A549 (cell line): Measurements from ENCODE around the gene RAI14. TPM values are rescaled to one million over a fixed set of nuclear protein-coding genes. Genes with fewer than 3 reads are reported as not detected.

Experiments
- ATAC-seq, 2 experiments: fragments of 200-7000 bp in 1 of 2; fragments of >200 bp in 1 of 2; cut with Nextera tagmentation in 1 of 2; cut with Tn5 transposase in 1 of 2; 3 replicates each; pipeline versions ENCODE4 v1.8.0 to v1.9.1; 2018 to 2020; ENCODE audit warnings: mild to moderate bottlenecking in 1 of 2, moderate library complexity in 1 of 2
- CTCF ChIA-PET: fragments of 300-600 bp; sonication (Branson Sonifier 250); formaldehyde crosslinking; extraction: SDS; loops from one replicate; lab custom pipeline; 2021; ENCODE audit warnings: antibody characterized with exemption, inconsistent platforms; lab: Yijun Ruan, JAX
- POLR2A ChIA-PET: fragments of 350-600 bp; formaldehyde crosslinking; extraction: SDS; loops from one replicate; lab custom pipeline; 2021; ENCODE audit warnings: antibody characterized with exemption, inconsistent platforms; lab: Yijun Ruan, JAX
- DNase-seq, 2 experiments: peaks; one replicate each; pipeline versions ENCODE4 v3.0.0 to v3.0.0-alpha.2; 2011 to 2016; ENCODE audit warnings: low read depth in 1 of 2, low spot score in 1 of 2
- FAIRE-seq: peaks from 2 replicates; lab custom pipeline; 2011; peaks lifted over from hg19 to GRCh38; lab: Jason Lieb, UNC
- H3K27ac ChIP-seq, 2 experiments: fragments of >200 bp; sonication (Bioruptor Twin); formaldehyde crosslinking; 3 replicates each; pipeline ENCODE4 v1.5.1; 2016 to 2017
- H3K4me1 ChIP-seq: fragments of >200 bp; sonication (Bioruptor Twin); formaldehyde crosslinking; 3 replicates; pipeline ENCODE4 v1.6.1; 2016
- H3K4me2 ChIP-seq: fragments of >200 bp; sonication (Bioruptor Twin); formaldehyde crosslinking; 3 replicates; pipeline ENCODE4 v1.6.1; 2016
- H3K4me3 ChIP-seq: fragments of >200 bp; sonication (Bioruptor Twin); formaldehyde crosslinking; 3 replicates; pipeline ENCODE4 v1.5.1; 2016
- H3K9me3 ChIP-seq: fragments of >200 bp; sonication (Bioruptor Twin); formaldehyde crosslinking; 3 replicates; pipeline ENCODE4 v1.6.1; 2016
- BCL3 ChIP-seq: fragments of >200 bp; sonication (Bioruptor Twin); formaldehyde crosslinking; IDR thresholded peaks from 3 replicates; pipeline ENCODE4 v1.6.1; 2016
- BHLHE40 ChIP-seq: IDR thresholded peaks from 2 replicates; pipeline ENCODE4 v1.6.1; 2012; ENCODE audit warnings: low read depth, low read length, inconsistent platforms
- CBX8 ChIP-seq: fragments of 200-600 bp; sonication (generic); IDR thresholded peaks from 2 replicates; pipeline ENCODE4 v1.6.1; 2016
- CHD2 ChIP-seq: fragments of 150-350 bp; IDR thresholded peaks from 2 replicates; pipeline ENCODE4 v1.6.1; 2014; ENCODE audit warnings: low read length; ENCODE audit not compliant: partially characterized antibody
- CHD4 ChIP-seq: fragments of 200-600 bp; sonication (generic); IDR thresholded peaks from 2 replicates; pipeline ENCODE4 v1.6.1; 2016; ENCODE audit warnings: antibody characterized with exemption, mild to moderate bottlenecking, borderline replicate concordance
- FOSB ChIP-seq: fragments of 250-450 bp; sonication (Bioruptor Pico); IDR thresholded peaks from 2 replicates; pipeline ENCODE4 v1.5.0; 2020; ENCODE audit warnings: mild to moderate bottlenecking, moderate library complexity
- FOXS1 ChIP-seq: fragments of 250-450 bp; sonication (Bioruptor Pico); IDR thresholded peaks from 2 replicates; pipeline ENCODE4 v1.5.0; 2020; ENCODE audit warnings: mild to moderate bottlenecking, moderate library complexity
- HOXB5 ChIP-seq: fragments of 250-450 bp; sonication (Bioruptor Pico); IDR thresholded peaks from 2 replicates; pipeline ENCODE4 v1.5.0; 2020; ENCODE audit warnings: mild to moderate bottlenecking, moderate library complexity
- JUN ChIP-seq, 2 experiments: fragments of >200 bp; sonication (Bioruptor Twin); formaldehyde crosslinking; IDR thresholded peaks; 2 replicates in 1 of 2; 3 replicates in 1 of 2; pipeline ENCODE4 v1.6.1; 2016 to 2017
- JUNB ChIP-seq: fragments of >200 bp; sonication (Bioruptor Twin); formaldehyde crosslinking; IDR thresholded peaks from 2 replicates; pipeline ENCODE4 v1.6.1; 2016
- KDM5A ChIP-seq: fragments of 200-600 bp; sonication (generic); IDR thresholded peaks from 2 replicates; pipeline ENCODE4 v1.6.1; 2016; ENCODE audit warnings: antibody characterized with exemption, mild to moderate bottlenecking
- MAFK ChIP-seq: fragments of 450-650 bp; IDR thresholded peaks from 2 replicates; pipeline ENCODE4 v1.6.1; 2014; ENCODE audit not compliant: partially characterized antibody
- MAZ ChIP-seq: fragments of 150-350 bp; IDR thresholded peaks from 2 replicates; pipeline ENCODE4 v1.6.1; 2014; ENCODE audit warnings: antibody characterized with exemption, low read depth, low read length, borderline replicate concordance
- MYC ChIP-seq: IDR thresholded peaks from 2 replicates; pipeline ENCODE4 v1.6.1; 2012; ENCODE audit warnings: mild to moderate bottlenecking, inconsistent platforms, low read length, improper control_type of control experiment, borderline replicate concordance
- NPAS2 ChIP-seq: fragments of 250-450 bp; sonication (Bioruptor Pico); IDR thresholded peaks from 2 replicates; pipeline ENCODE4 v1.8.0; 2022; ENCODE audit warnings: mild to moderate bottlenecking, moderate library complexity, borderline replicate concordance
- RARB ChIP-seq: fragments of 250-450 bp; sonication (Bioruptor Pico); IDR thresholded peaks from 2 replicates; pipeline ENCODE4 v1.8.0; 2021; ENCODE audit warnings: mild to moderate bottlenecking, moderate library complexity
- RCOR1 ChIP-seq: fragments of 150-350 bp; IDR thresholded peaks from 2 replicates; pipeline ENCODE4 v1.6.1; 2014; ENCODE audit warnings: antibody characterized with exemption, low read length, low read depth
- RNF2 ChIP-seq: fragments of 200-600 bp; sonication (generic); IDR thresholded peaks from 2 replicates; pipeline ENCODE4 v1.6.1; 2016; ENCODE audit warnings: low read depth, mild to moderate bottlenecking, antibody characterized with exemption, moderate library complexity, borderline replicate concordance
- SMC3 ChIP-seq: fragments of >200 bp; sonication (Bioruptor Twin); formaldehyde crosslinking; IDR thresholded peaks from 3 replicates; pipeline ENCODE4 v1.6.1; 2018; ENCODE audit warnings: inconsistent platforms
- TP53 ChIP-seq: fragments of 250-450 bp; sonication (Bioruptor Pico); IDR thresholded peaks from 2 replicates; pipeline ENCODE4 v1.5.0; 2021; ENCODE audit warnings: mild to moderate bottlenecking, moderate library complexity
- USF2 ChIP-seq: fragments of 450-650 bp; IDR thresholded peaks from 2 replicates; pipeline ENCODE4 v1.6.1; 2014; ENCODE audit warnings: antibody characterized with exemption
- WGBS: methylation state at CpG from one replicate; pipeline ENCODE4 v1.1.6; 2017; ENCODE audit errors: missing lambda C conversion rate; 5-methylcytosine and 5-hydroxymethylcytosine counted together
- polyA plus RNA-seq, 4 experiments: library from polyadenylated mRNA; depleted of rRNA in 3 of 4; stranded (reverse); fragments of >200 nt; fragmentation: RNase III in 1 of 4; extraction: RNeasy Plus Mini Kit Qiagen cat#74134 plus additional on column Dnase treatment in 1 of 4; gene quantifications; 2 replicates in 3 of 4; 3 replicates in 1 of 4; pipeline ENCODE4 v1.2.3, GENCODE V29; 2011 to 2017
- TF ChIP-seq, protein P1 (sequence below): IDR thresholded peaks from 2 replicates; pipeline ENCODE4 v1.6.1; 2012
- TF ChIP-seq, protein P2 (sequence below): fragments of 250-450 bp; sonication (Bioruptor Pico); IDR thresholded peaks from 2 replicates; pipeline ENCODE4 v1.5.0; 2021; ENCODE audit warnings: mild to moderate bottlenecking, moderate library complexity, borderline replicate concordance
- TF ChIP-seq, protein P3 (sequence below): IDR thresholded peaks from 2 replicates; pipeline ENCODE4 v1.6.1; 2012

Gene RAI14
- polyA plus RNA-seq, 2 of the 4 experiments (the other 2 are of a cell fraction), result 71.9 to 97.7 TPM

DNA sequence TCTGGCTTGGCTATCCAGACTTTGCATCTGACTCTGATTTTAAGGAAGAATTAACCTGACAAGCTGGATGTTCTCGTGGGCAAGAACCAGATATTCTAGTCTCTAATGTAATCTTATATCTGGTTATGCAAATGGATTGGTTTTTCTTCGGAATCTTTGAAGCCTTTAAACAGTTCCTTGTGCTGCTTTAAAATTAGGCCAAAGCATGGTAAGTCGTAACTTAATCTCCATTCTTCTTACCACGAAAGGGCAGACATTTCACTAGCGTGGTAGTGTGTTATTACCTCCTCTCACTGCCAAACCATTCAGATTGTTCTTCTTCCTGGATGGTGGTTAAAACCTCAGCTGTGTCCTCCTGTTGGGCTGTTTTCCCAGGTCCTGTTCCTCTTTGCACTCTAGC, 148.8 kb downstream of the RAI14 start:
- ATAC-seq (no peak), DNase-seq (no peak), FAIRE-seq (no peak)
- WGBS, result 97% methylated on average over 5 of the region's 5 CpGs
- ChIA-PET POLR2A (no interaction called here), CTCF (interaction anchor here (1.1 kb wide), 1 partner anchor 13 kb away, joined by 3 read pairs; no protein-coding TSS in a partner anchor)
- no peak overlapping the region for H3K4me3 ChIP-seq
- TF ChIP-seq RNF2, result no peak
- no peak for TF ChIP-seq RCOR1
- TF ChIP-seq JUN (IDR thresholded peaks at IDR 0.05), result no peak
- no peak for TF ChIP-seq TP53 (CRISPR knock-in tag)
- no peak for TF ChIP-seq KDM5A
- no peak for TF ChIP-seq BHLHE40
- no peak for TF ChIP-seq JUNB
- no peak for TF ChIP-seq CHD4
- no peak for TF ChIP-seq FOXS1 (CRISPR knock-in tag)
- TF ChIP-seq USF2, result no peak
- no peak for TF ChIP-seq RARB
- TF ChIP-seq, protein P1, sequence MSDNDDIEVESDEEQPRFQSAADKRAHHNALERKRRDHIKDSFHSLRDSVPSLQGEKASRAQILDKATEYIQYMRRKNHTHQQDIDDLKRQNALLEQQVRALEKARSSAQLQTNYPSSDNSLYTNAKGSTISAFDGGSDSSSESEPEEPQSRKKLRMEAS, result no peak
- no peak for TF ChIP-seq MYC
- TF ChIP-seq CBX8, result no peak
- no peak for TF ChIP-seq MAZ
- TF ChIP-seq, protein P2, sequence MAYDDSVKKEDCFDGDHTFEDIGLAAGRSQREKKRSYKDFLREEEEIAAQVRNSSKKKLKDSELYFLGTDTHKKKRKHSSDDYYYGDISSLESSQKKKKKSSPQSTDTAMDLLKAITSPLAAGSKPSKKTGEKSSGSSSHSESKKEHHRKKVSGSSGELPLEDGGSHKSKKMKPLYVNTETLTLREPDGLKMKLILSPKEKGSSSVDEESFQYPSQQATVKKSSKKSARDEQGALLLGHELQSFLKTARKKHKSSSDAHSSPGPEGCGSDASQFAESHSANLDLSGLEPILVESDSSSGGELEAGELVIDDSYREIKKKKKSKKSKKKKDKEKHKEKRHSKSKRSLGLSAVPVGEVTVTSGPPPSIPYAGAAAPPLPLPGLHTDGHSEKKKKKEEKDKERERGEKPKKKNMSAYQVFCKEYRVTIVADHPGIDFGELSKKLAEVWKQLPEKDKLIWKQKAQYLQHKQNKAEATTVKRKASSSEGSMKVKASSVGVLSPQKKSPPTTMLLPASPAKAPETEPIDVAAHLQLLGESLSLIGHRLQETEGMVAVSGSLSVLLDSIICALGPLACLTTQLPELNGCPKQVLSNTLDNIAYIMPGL (CRISPR knock-in tag), result no peak
- no peak for TF ChIP-seq CHD2
- TF ChIP-seq FOSB, result no peak
- TF ChIP-seq NPAS2 (CRISPR knock-in tag), result no peak
- H3K4me2 ChIP-seq, result no peak overlapping the region
- no peaks in the 10 kb centered on the region for H3K4me1 ChIP-seq
- no peaks in the 10 kb centered on the region for H3K9me3 ChIP-seq
- H3K27ac ChIP-seq, result no peak overlapping the region

DNA sequence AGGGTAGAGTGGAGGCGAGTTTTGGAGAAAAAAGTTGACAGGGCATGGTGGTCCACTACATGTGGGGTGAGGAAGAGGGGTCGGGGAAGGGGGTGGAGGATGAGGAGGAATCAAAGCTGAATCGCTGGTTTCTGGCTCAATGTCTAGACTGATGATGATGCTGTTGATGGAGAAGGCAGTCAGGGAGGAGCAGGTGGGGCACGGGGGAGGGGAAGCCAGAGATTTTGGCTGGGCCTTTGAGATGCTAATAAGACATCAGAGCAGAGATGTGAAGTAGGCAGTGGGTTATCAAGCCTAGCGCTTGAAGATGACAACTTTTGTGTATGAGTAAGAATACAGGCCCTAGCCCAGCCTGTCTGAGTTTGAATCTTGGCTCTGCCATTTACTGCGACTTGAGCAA, 150.4 kb downstream of the RAI14 start:
- no peak overlapping the region for H3K4me3 ChIP-seq
- FAIRE-seq, result no peak

More for the DNA sequence above, 150.4 kb downstream of the RAI14 start:
- ChIA-PET POLR2A (no interaction called here), CTCF (no interaction called here)
- H3K9me3 ChIP-seq, result no peaks in the 10 kb centered on the region
- no peak overlapping the region for H3K4me2 ChIP-seq
- no peak for TF ChIP-seq HOXB5 (CRISPR knock-in tag)
- TF ChIP-seq SMC3, result no peak
- TF ChIP-seq, protein P3, sequence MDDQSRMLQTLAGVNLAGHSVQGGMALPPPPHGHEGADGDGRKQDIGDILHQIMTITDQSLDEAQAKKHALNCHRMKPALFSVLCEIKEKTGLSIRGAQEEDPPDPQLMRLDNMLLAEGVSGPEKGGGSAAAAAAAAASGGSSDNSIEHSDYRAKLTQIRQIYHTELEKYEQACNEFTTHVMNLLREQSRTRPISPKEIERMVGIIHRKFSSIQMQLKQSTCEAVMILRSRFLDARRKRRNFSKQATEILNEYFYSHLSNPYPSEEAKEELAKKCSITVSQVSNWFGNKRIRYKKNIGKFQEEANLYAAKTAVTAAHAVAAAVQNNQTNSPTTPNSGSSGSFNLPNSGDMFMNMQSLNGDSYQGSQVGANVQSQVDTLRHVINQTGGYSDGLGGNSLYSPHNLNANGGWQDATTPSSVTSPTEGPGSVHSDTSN, result no peak
- TF ChIP-seq BCL3, result no peak
- TF ChIP-seq RNF2, result no peak
- TF ChIP-seq MAFK, result no peak
- TF ChIP-seq BHLHE40, result no peak
- TF ChIP-seq, protein P1, result no peak
- DNase-seq, result no peak
- WGBS, result 93% methylated on average over 6 of the region's 6 CpGs
- ATAC-seq, result no peak
- no peak overlapping the region for H3K27ac ChIP-seq
- no peaks in the 10 kb centered on the region for H3K4me1 ChIP-seq
